Esophagus muscularis mucosa (tissue), 4 donors: Measurements from ENCODE around the gene PGAM2. TPM values are rescaled to one million over a fixed set of nuclear protein-coding genes. Genes with fewer than 3 reads are reported as not detected.

ENCODE experiments used
- DNase-seq: peaks from one replicate; pipeline ENCODE4 v3.0.0-alpha.2; 2017; ENCODE audit errors: extremely low spot score
- H3K27ac ChIP-seq, 4 donors: fragments of 200-600 bp; sonication (generic); replicated peaks in 1 of 4; 1 replicate in 3 of 4; 2 replicates in 1 of 4; pipeline ENCODE4 v1.5.1; 2016 to 2019; ENCODE audit warnings: mild to moderate bottlenecking in 1 of 4
- H3K27me3 ChIP-seq, 4 donors: fragments of 200-600 bp; sonication (generic); one replicate each; pipeline versions ENCODE4 v1.5.1 to v1.6.0; 2016 to 2019
- H3K36me3 ChIP-seq, 4 donors: fragments of 200-600 bp; sonication (generic); one replicate each; pipeline ENCODE4 v1.5.1; 2016 to 2019
- H3K4me1 ChIP-seq, 4 donors: fragments of 200-600 bp; sonication (generic); one replicate each; pipeline ENCODE4 v1.5.1; 2016 to 2019
- H3K4me3 ChIP-seq, 4 donors: fragments of 200-600 bp; sonication (generic); 1 replicate in 2 of 4; 2 replicates in 2 of 4; pipeline ENCODE4 v1.5.1; 2016 to 2019; ENCODE audit warnings: mild to moderate bottlenecking in 4 of 4, moderate library complexity in 1 of 4
- H3K9me3 ChIP-seq, 4 donors: fragments of 200-600 bp; sonication (generic); 1 replicate in 3 of 4; 2 replicates in 1 of 4; pipeline ENCODE4 v1.5.1; 2016 to 2019
- CTCF ChIP-seq, 3 experiments: fragments of 200-600 bp in 2 of 3; fragments of 450-650 bp in 1 of 3; sonication (generic) in 2 of 3; IDR thresholded peaks; one replicate each; pipeline ENCODE4 v1.5.1; 2017 to 2019; ENCODE audit warnings: antibody characterized with exemption in 3 of 3, mild to moderate bottlenecking in 2 of 3, moderate library complexity in 1 of 3
- EP300 ChIP-seq: sonication (generic); formaldehyde crosslinking; IDR thresholded peaks from one replicate; pipeline ENCODE4 v1.6.1; 2017; ENCODE audit warnings: antibody characterized with exemption
- POLR2A ChIP-seq: fragments of 450-650 bp; IDR thresholded peaks from one replicate; pipeline ENCODE4 v1.6.1; 2017; ENCODE audit warnings: antibody characterized with exemption, moderate library complexity, mild to moderate bottlenecking, low read depth
- POLR2AphosphoS5 ChIP-seq, 2 donors: sonication (generic); formaldehyde crosslinking; IDR thresholded peaks; one replicate each; pipeline ENCODE4 v1.6.1; 2017; ENCODE audit warnings: antibody characterized with exemption in 2 of 2
- WGBS: methylation state at CpG from one replicate; pipeline ENCODE4 v1.1.5; 2018; 5-methylcytosine and 5-hydroxymethylcytosine counted together
- intact Hi-C: fragments of 100-400 bp; cut with DNase I; formaldehyde crosslinking; loops from one replicate; pipeline ENCODE4 v1.15.1; 2023
- total RNA-seq, 4 donors: library from RNA; depleted of rRNA; stranded (reverse); fragments of >200 nt; gene quantifications; one replicate each; pipeline versions ENCODE4 v1.1.0 to v1.2.1, GENCODE V29; 2016

Gene PGAM2
- total RNA-seq, 4 donors from 2014 or later, result 0.52 to 1.8 (median 0.66) TPM; not detected in 1

- no peak overlapping the region for H3K4me3 ChIP-seq
- no peaks in the 10 kb centered on the region for H3K27me3 ChIP-seq
- TF ChIP-seq POLR2A (no peak), EP300 (no peak), POLR2AphosphoS5 (IDR thresholded peaks at IDR 0.05) (no peak), CTCF (IDR thresholded peaks at IDR 0.05) (no peak)
- peaks cover 11 to 21% (median 21%) of the 10 kb centered on the region in 4 donors for H3K36me3 ChIP-seq
- H3K27ac ChIP-seq, result peak overlapping the region; percentile 89 to 94 (median 92)
- no peaks in the 10 kb centered on the region for H3K9me3 ChIP-seq
- no peak for DNase-seq
- 97% methylated on average over 3 of the region's 3 CpGs for WGBS
- intact Hi-C loops, result loop anchor here (2.0 to 5.0 kb wide), 2 partner anchors 39 to 41 kb away; partner anchors contain the start of genes DBNL and POLD2
- H3K4me1 ChIP-seq, result peaks cover 44 to 72% (median 66%) of the 10 kb centered on the region in 4 donors
Measured at GRCh38 chr7:44083796-44084195, 18.4 kb upstream of the PGAM2 start.

- Histone ChIP-seq H3K27me3 (no peaks in the 10 kb centered on the region), H3K27ac (peak overlapping the region; percentile 89 to 94 (median 92)), H3K4me3 (peak overlapping the region; percentile 78 to 94 (median 85)), H3K36me3 (peaks cover 22 to 32% (median 32%) of the 10 kb centered on the region in 4 donors), H3K9me3 (no peaks in the 10 kb centered on the region), H3K4me1 (peaks cover 41 to 71% (median 61%) of the 10 kb centered on the region in 4 donors)
- WGBS, result under 1% methylated on average over 31 of the region's 54 CpGs
- peak; percentile 99 for DNase-seq
- intact Hi-C loops, result loop anchor here (2.0 to 5.0 kb wide), 2 partner anchors 40 kb away; partner anchors contain the start of genes DBNL and POLD2
- TF ChIP-seq POLR2A, result peak; percentile 69
- no peak for TF ChIP-seq EP300
- peak; percentile 77 to 79 for TF ChIP-seq POLR2AphosphoS5 (IDR thresholded peaks at IDR 0.05)
- TF ChIP-seq CTCF (IDR thresholded peaks at IDR 0.05), result peak in 1 of 3 experiments; percentile 2
Measured at GRCh38 chr7:44082541-44083207, 17.3 kb upstream of the PGAM2 start.

GRCh38 chr7:44081266-44081748 lies 15.9 kb upstream of the PGAM2 start:
- Histone ChIP-seq H3K36me3 (peaks cover 33 to 46% (median 45%) of the 10 kb centered on the region in 4 donors), H3K4me1 (peaks cover 39 to 69% (median 52%) of the 10 kb centered on the region in 4 donors), H3K27ac (peak overlapping the region; percentile 89 to 94 (median 92)), H3K9me3 (no peaks in the 10 kb centered on the region), H3K27me3 (no peaks in the 10 kb centered on the region), H3K4me3 (peak overlapping the region; percentile 78 to 94 (median 85))
- TF ChIP-seq EP300, result no peak
- TF ChIP-seq POLR2AphosphoS5 (IDR thresholded peaks at IDR 0.05), result no peak
- no peak for TF ChIP-seq CTCF (IDR thresholded peaks at IDR 0.05)
- no peak for TF ChIP-seq POLR2A
- intact Hi-C loops, result loop anchor here (5.0 kb wide), 1 partner anchor 39 kb away; the partner anchor contains the start of gene DBNL
- WGBS, result 63% methylated on average over 9 of the region's 9 CpGs
- DNase-seq, result no peak

GRCh38 chr7:44080686-44081265 lies 15.4 kb upstream of the PGAM2 start:
- DNase-seq, result no peak
- 82% methylated on average over 6 of the region's 11 CpGs for WGBS
- Histone ChIP-seq H3K36me3 (peaks cover 37 to 51% (median 51%) of the 10 kb centered on the region in 4 donors), H3K27ac (peak overlapping the region; percentile 89 to 94 (median 92)), H3K9me3 (no peaks in the 10 kb centered on the region), H3K27me3 (no peaks in the 10 kb centered on the region), H3K4me1 (peaks cover 39 to 69% (median 52%) of the 10 kb centered on the region in 4 donors), H3K4me3 (peak overlapping the region in 2 of 4 donors; percentile 89 to 94)
- TF ChIP-seq EP300, result no peak
- TF ChIP-seq POLR2AphosphoS5 (IDR thresholded peaks at IDR 0.05), result no peak
- TF ChIP-seq CTCF (IDR thresholded peaks at IDR 0.05), result no peak
- no peak for TF ChIP-seq POLR2A
- intact Hi-C loops, result loop anchor here (5.0 kb wide), 1 partner anchor 38 kb away; the partner anchor contains the start of gene DBNL
